HL-60 (cell line): ENCODE measurements around the gene MYCN.

Source experiments
- CTCF ChIP-seq: IDR thresholded peaks from one replicate; pipeline ENCODE4 v1.5.1; 2011; ENCODE audit warnings: low read length, control low read depth, inconsistent platforms; ENCODE audit not compliant: insufficient read depth
- GABPA ChIP-seq: IDR thresholded peaks from 2 replicates; pipeline ENCODE4 v1.6.1; 2012; ENCODE audit warnings: low read depth
- POLR2AphosphoS5 ChIP-seq: IDR thresholded peaks from 2 replicates; pipeline ENCODE4 v1.6.1; 2012; ENCODE audit warnings: low read depth

- TF ChIP-seq CTCF (no peak), GABPA (no peak), POLR2AphosphoS5 (no peak)
These were observed 40.3 kb downstream of the MYCN start for GRCh38 chr2:15980605-15981098.
